ENCODE data around the gene TEAD2.

TEAD2 gene

GRCh38 chr19:49338023-49338677 is 24.1 kb downstream of the TEAD2 start:
- no peaks in the 10 kb centered on the region for H3K27me3 ChIP-seq (ENCODE audit: insufficient read depth, low read length, poor library complexity, severe bottlenecking)
- H3K9ac ChIP-seq (ENCODE audit: low read depth, low read length, poor library complexity, severe bottlenecking): no peak overlapping the region
- no peak overlapping the region for H2AFZ ChIP-seq (ENCODE audit: low read length)
- TF ChIP-seq EZH2phosphoT487 (IDR thresholded peaks at IDR 0.05; ENCODE audit: borderline replicate concordance): no peak
- TF ChIP-seq CTCF (conservative IDR thresholded peaks at IDR 0.05; ENCODE audit: low read length): no peak
- H4K20me1 ChIP-seq (ENCODE audit: insufficient read depth, low read length, poor library complexity, severe bottlenecking): no peaks in the 10 kb centered on the region
- peaks cover 38% of the 10 kb centered on the region for H3K4me1 ChIP-seq (ENCODE audit: insufficient read depth, low read length, poor library complexity, severe bottlenecking)
- H3K36me3 ChIP-seq (ENCODE audit: insufficient read depth, low read length): no peaks in the 10 kb centered on the region
- H3K4me2 ChIP-seq (ENCODE audit: low read depth, low read length, poor library complexity, severe bottlenecking): no peak overlapping the region
- H3K79me2 ChIP-seq (ENCODE audit: insufficient read depth, low read length): peaks cover 16% of the 10 kb centered on the region; the same call in 1 of the 2 replicates
- no peaks in the 10 kb centered on the region for H3K9me2 ChIP-seq (replicated peaks; ENCODE audit: low read depth, low read length)
- 0 out of 2 replicates have a peak, but pooled peaks cover 5% of the 10 kb centered on the region for H3F3A ChIP-seq (ENCODE audit: low read depth)
- H3K4me3 ChIP-seq (ENCODE audit: low read length, poor library complexity, severe bottlenecking): no peak overlapping the region
- H3K9me3 ChIP-seq (ENCODE audit: insufficient read depth, low read depth, low read length): no peaks in the 10 kb centered on the region

- Histone ChIP-seq H3K27me3 (ENCODE audit: insufficient read depth, low read length, poor library complexity, severe bottlenecking) (no peaks in the 10 kb centered on the region), H2AFZ (ENCODE audit: low read length) (no peak overlapping the region), H3K36me3 (ENCODE audit: insufficient read depth, low read length) (no peaks in the 10 kb centered on the region), H3K4me1 (ENCODE audit: insufficient read depth, low read length, poor library complexity, severe bottlenecking) (peaks cover 38% of the 10 kb centered on the region), H4K20me1 (ENCODE audit: insufficient read depth, low read length, poor library complexity, severe bottlenecking) (no peaks in the 10 kb centered on the region), H3K9ac (ENCODE audit: low read depth, low read length, poor library complexity, severe bottlenecking) (no peak overlapping the region), H3K79me2 (ENCODE audit: insufficient read depth, low read length) (peaks cover 16% of the 10 kb centered on the region; the same call in 1 of the 2 replicates), H3K4me3 (ENCODE audit: low read length, poor library complexity, severe bottlenecking) (no peak overlapping the region), H3K4me2 (ENCODE audit: low read depth, low read length, poor library complexity, severe bottlenecking) (peak overlapping the region; percentile 85), H3K9me2 (replicated peaks; ENCODE audit: low read depth, low read length) (no peaks in the 10 kb centered on the region), H3K9me3 (ENCODE audit: insufficient read depth, low read depth, low read length) (no peaks in the 10 kb centered on the region), H3F3A (ENCODE audit: low read depth) (0 out of 2 replicates have a peak, but pooled peaks cover 5% of the 10 kb centered on the region)
- TF ChIP-seq CTCF (conservative IDR thresholded peaks at IDR 0.05; ENCODE audit: low read length): no peak
- no peak for TF ChIP-seq EZH2phosphoT487 (IDR thresholded peaks at IDR 0.05; ENCODE audit: borderline replicate concordance)
These were observed 24.8 kb downstream of the TEAD2 start for GRCh38 chr19:49337267-49338022.

- Histone ChIP-seq H4K20me1 (ENCODE audit: insufficient read depth, low read length, poor library complexity, severe bottlenecking) (no peaks in the 10 kb centered on the region), H3K9ac (ENCODE audit: low read depth, low read length, poor library complexity, severe bottlenecking) (peak overlapping the region; percentile 84), H3K4me1 (ENCODE audit: insufficient read depth, low read length, poor library complexity, severe bottlenecking) (peaks cover 41% of the 10 kb centered on the region), H3K79me2 (ENCODE audit: insufficient read depth, low read length) (peaks cover 16% of the 10 kb centered on the region; the same call in 1 of the 2 replicates), H3K4me2 (ENCODE audit: low read depth, low read length, poor library complexity, severe bottlenecking) (peak overlapping the region; percentile 85), H3K9me3 (ENCODE audit: insufficient read depth, low read depth, low read length) (no peaks in the 10 kb centered on the region), H3K4me3 (ENCODE audit: low read length, poor library complexity, severe bottlenecking) (peak overlapping the region; percentile 84), H3K9me2 (replicated peaks; ENCODE audit: low read depth, low read length) (no peaks in the 10 kb centered on the region), H3F3A (ENCODE audit: low read depth) (0 out of 2 replicates have a peak, but pooled peaks cover 5% of the 10 kb centered on the region), H2AFZ (ENCODE audit: low read length) (no peak overlapping the region), H3K27me3 (ENCODE audit: insufficient read depth, low read length, poor library complexity, severe bottlenecking) (no peaks in the 10 kb centered on the region), H3K36me3 (ENCODE audit: insufficient read depth, low read length) (no peaks in the 10 kb centered on the region)
- TF ChIP-seq EZH2phosphoT487 (IDR thresholded peaks at IDR 0.05; ENCODE audit: borderline replicate concordance) (no peak), CTCF (conservative IDR thresholded peaks at IDR 0.05; ENCODE audit: low read length) (no peak)
These were observed 25.5 kb downstream of the TEAD2 start for GRCh38 chr19:49336482-49337266.
